SK-N-SH (cell line): ENCODE data around the gene MRAP. TPM values are rescaled to one million over a fixed set of nuclear protein-coding genes. Genes with fewer than 3 reads are reported as not detected.

Experiments used
- polyA plus RNA-seq, 3 experiments: library from polyadenylated mRNA; depleted of rRNA; stranded (reverse); fragments of >200 nt; gene quantifications; 2 replicates each; pipeline ENCODE4 v1.2.3, GENCODE V29; 2012

The MRAP gene
- polyA plus RNA-seq, 1 of the 3 experiments (the other 2 are of a cell fraction): not detected

Other genes starting within 250 kb of the MRAP start
- 11.6 and 14.2 TPM in 2 replicates for gene MIS18A, start 19.8 kb upstream of the MRAP start, polyA plus RNA-seq (2012; rRNA removed)
- 9.9 and 12.5 TPM in 2 replicates for gene URB1, start 94.2 kb downstream of the MRAP start, polyA plus RNA-seq (2012; rRNA removed)
- gene EVA1C, start 113.9 kb downstream of the MRAP start, polyA plus RNA-seq (2012; rRNA removed): 9.5 and 10.1 TPM in 2 replicates